ENCODE results near the gene KCNQ1. TPM values are rescaled to one million over a fixed set of nuclear protein-coding genes. Genes with fewer than 3 reads are reported as not detected.

The KCNQ1 gene
- total and polyA plus RNA-seq, 2 donors (not counting 1 experiment from before 2014, with no cell fraction given) = 21.5 to 28.8 TPM

DNA sequence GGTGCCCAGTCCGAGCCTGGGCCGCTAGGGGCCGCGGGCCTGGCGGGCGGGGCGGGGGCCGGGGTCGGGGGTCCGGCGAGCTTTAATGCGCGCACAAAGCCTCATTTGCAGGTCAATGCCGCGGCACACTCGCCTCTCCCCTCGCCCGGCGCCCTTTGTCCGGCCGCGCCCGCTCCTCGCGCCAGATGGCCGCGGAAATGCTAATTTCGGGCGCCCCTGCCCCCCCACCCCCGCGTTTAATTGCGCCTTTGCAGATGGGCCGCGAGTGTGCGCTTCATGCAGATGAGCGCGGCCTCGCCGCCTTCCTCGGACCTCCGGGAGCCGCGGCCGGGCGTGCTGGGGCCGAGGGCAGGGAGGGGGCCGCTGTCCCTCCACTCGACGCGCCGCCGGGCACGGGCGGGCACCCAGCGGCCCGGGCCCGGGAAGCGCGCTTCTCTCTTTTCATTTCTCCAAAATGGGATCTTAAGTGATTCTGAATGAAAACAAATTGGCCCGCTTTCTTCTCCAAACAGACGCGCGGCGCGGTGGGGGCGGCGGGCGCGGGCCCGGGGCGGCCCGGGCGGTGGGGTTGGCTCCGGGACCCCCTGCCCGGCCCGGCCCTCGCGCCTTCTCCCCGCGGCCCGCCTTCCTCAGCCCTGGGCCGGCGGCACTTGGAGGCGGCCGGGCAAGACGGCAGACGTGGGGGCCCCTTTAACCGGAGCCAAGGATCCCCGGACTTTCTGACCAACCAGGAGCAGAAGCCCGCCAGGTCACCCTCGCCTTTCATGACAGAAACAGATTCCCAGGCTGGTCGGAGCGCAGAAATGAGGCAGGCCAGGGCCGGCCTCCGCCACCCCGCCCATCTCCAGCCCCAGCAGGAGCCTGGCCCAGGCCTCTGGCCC lies 417.8 kb downstream of the KCNQ1 start:
- WGBS (ENCODE audit: insufficient coverage) = 14% methylated on average over 96 of the region's 96 CpGs

DNA sequence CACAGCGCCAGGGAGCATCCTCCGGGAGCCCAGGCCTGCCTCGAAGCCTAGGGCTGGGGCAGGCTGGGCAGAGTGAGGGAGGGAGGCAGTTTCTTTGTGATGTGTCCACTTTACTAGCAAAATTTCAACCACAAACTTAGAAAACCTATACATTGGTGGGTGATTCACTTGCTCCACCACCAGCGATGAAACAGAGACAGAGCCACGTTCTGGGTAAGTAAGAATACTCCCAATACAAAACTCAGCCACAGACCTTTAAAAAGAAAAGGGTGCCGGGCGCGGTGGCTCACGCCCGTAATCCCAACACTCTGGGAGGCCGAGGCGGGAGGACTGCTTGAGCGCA lies 418.4 kb downstream of the KCNQ1 start:
- POLR2A ChIA-PET = no interaction called here
- DNase-seq (no peak), ATAC-seq (ENCODE audit: low read depth) (no peak)
- intact Hi-C loops (cut with micrococcal nuclease) = no loop called here
- no peaks in the 10 kb centered on the region for H3K36me3 ChIP-seq (replicated peaks in 1 of 2; ENCODE audit: control extremely low read depth in 1 of 2, control insufficient read depth in 1 of 2, extremely low read depth in 1 of 2, insufficient read depth in 2 of 2, low read length in 1 of 2)
- no peak overlapping the region for H3K4me3 ChIP-seq (ENCODE audit: control extremely low read depth in 1 of 5, extremely low read depth in 1 of 5, insufficient read depth in 1 of 5, low read depth in 2 of 5, low read length in 4 of 5)
- no peak overlapping the region for H3K9ac ChIP-seq (ENCODE audit: low read length)
- H3K79me2 ChIP-seq (ENCODE audit: control insufficient read depth, insufficient read depth, low read length) = no peaks in the 10 kb centered on the region
- no peak overlapping the region for H3K4me2 ChIP-seq (replicated peaks; ENCODE audit: low read depth, low read length, poor library complexity, severe bottlenecking)
- peaks cover 0 to 33% (median 11%) of the 10 kb centered on the region in 4 experiments for H3K27me3 ChIP-seq (replicated peaks in 1 of 4; ENCODE audit: control extremely low read depth in 1 of 4, control insufficient read depth in 3 of 4, insufficient read depth in 4 of 4, low read length in 3 of 4)
- 90% methylated on average over 4 of the region's 13 CpGs for WGBS (ENCODE audit: insufficient coverage)
- H4K20me1 ChIP-seq (ENCODE audit: control insufficient read depth, insufficient read depth, low read length, poor library complexity, severe bottlenecking) = no peaks in the 10 kb centered on the region
- CTCF ChIA-PET = no interaction called here
- H2AFZ ChIP-seq (ENCODE audit: insufficient read depth, low read depth, low read length, poor library complexity, severe bottlenecking) = no peak overlapping the region
- TF ChIP-seq EZH2 (IDR thresholded peaks at IDR 0.05; ENCODE audit: borderline replicate concordance, insufficient read depth, low read depth, low read length, poor library complexity, severe bottlenecking) = no peak
- TF ChIP-seq, protein P1, sequence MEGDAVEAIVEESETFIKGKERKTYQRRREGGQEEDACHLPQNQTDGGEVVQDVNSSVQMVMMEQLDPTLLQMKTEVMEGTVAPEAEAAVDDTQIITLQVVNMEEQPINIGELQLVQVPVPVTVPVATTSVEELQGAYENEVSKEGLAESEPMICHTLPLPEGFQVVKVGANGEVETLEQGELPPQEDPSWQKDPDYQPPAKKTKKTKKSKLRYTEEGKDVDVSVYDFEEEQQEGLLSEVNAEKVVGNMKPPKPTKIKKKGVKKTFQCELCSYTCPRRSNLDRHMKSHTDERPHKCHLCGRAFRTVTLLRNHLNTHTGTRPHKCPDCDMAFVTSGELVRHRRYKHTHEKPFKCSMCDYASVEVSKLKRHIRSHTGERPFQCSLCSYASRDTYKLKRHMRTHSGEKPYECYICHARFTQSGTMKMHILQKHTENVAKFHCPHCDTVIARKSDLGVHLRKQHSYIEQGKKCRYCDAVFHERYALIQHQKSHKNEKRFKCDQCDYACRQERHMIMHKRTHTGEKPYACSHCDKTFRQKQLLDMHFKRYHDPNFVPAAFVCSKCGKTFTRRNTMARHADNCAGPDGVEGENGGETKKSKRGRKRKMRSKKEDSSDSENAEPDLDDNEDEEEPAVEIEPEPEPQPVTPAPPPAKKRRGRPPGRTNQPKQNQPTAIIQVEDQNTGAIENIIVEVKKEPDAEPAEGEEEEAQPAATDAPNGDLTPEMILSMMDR (IDR thresholded peaks at IDR 0.05) = no peak
- H3K9me3 ChIP-seq (ENCODE audit: control extremely low read depth in 1 of 3, control insufficient read depth in 2 of 3, insufficient read depth in 1 of 3, low read length in 2 of 3) = peaks cover 0 to 8% (median 0%) of the 10 kb centered on the region in 3 donors
- H3K4me3 Mint-ChIP-seq = no peak overlapping the region
- H3K27ac Mint-ChIP-seq = no peak overlapping the region
- H3K27ac ChIP-seq (ENCODE audit: low read length in 2 of 2) = no peak overlapping the region
- peaks cover 0 to 2% of the 10 kb centered on the region in 2 donors for H3K4me1 ChIP-seq (ENCODE audit: control insufficient read depth in 2 of 2, insufficient read depth in 2 of 2, low read length in 2 of 2)
- H3K9me3 Mint-ChIP-seq (ENCODE audit: insufficient read depth) = peaks cover 2% of the 10 kb centered on the region
- H3K27me3 Mint-ChIP-seq = peaks cover 50% of the 10 kb centered on the region
- H3K4me1 Mint-ChIP-seq = peaks cover 7% of the 10 kb centered on the region

More for the DNA sequence above, 417.8 kb downstream of the KCNQ1 start:
- H3K4me1 ChIP-seq (ENCODE audit: control insufficient read depth in 2 of 2, insufficient read depth in 2 of 2, low read length in 2 of 2) = no peaks in the 10 kb centered on the region
- DNase-seq (no peak), ATAC-seq (ENCODE audit: low read depth) (no peak)
- H3K27me3 ChIP-seq (replicated peaks in 1 of 4; ENCODE audit: control extremely low read depth in 1 of 4, control insufficient read depth in 3 of 4, insufficient read depth in 4 of 4, low read length in 3 of 4) = peaks cover 0 to 28% (median 11%) of the 10 kb centered on the region in 4 experiments
- no peak overlapping the region for H3K9ac ChIP-seq (ENCODE audit: low read length)
- no peak overlapping the region for H3K27ac ChIP-seq (ENCODE audit: low read length in 2 of 2)
- H3K27ac Mint-ChIP-seq = no peak overlapping the region
- ChIA-PET CTCF (no interaction called here), POLR2A (no interaction called here)
- H3K9me3 Mint-ChIP-seq (ENCODE audit: insufficient read depth) = peaks cover 2% of the 10 kb centered on the region
- intact Hi-C loops (cut with micrococcal nuclease) = no loop called here
- no peak overlapping the region for H3K4me3 Mint-ChIP-seq
- H3K4me1 Mint-ChIP-seq = peaks cover 4% of the 10 kb centered on the region
- H3K36me3 ChIP-seq (replicated peaks in 1 of 2; ENCODE audit: control extremely low read depth in 1 of 2, control insufficient read depth in 1 of 2, extremely low read depth in 1 of 2, insufficient read depth in 2 of 2, low read length in 1 of 2) = no peaks in the 10 kb centered on the region
- no peak overlapping the region for H3K4me2 ChIP-seq (replicated peaks; ENCODE audit: low read depth, low read length, poor library complexity, severe bottlenecking)
- H2AFZ ChIP-seq (ENCODE audit: insufficient read depth, low read depth, low read length, poor library complexity, severe bottlenecking) = no peak overlapping the region
- no peak for TF ChIP-seq EZH2 (IDR thresholded peaks at IDR 0.05; ENCODE audit: borderline replicate concordance, insufficient read depth, low read depth, low read length, poor library complexity, severe bottlenecking)
- TF ChIP-seq, protein P1 (IDR thresholded peaks at IDR 0.05) = no peak
- H3K27me3 Mint-ChIP-seq = peaks cover 49% of the 10 kb centered on the region
- peaks cover 0 to 8% (median 0%) of the 10 kb centered on the region in 3 donors for H3K9me3 ChIP-seq (ENCODE audit: control extremely low read depth in 1 of 3, control insufficient read depth in 2 of 3, insufficient read depth in 1 of 3, low read length in 2 of 3)
- no peaks in the 10 kb centered on the region for H4K20me1 ChIP-seq (ENCODE audit: control insufficient read depth, insufficient read depth, low read length, poor library complexity, severe bottlenecking)
- no peak overlapping the region for H3K4me3 ChIP-seq (ENCODE audit: control extremely low read depth in 1 of 5, extremely low read depth in 1 of 5, insufficient read depth in 1 of 5, low read depth in 2 of 5, low read length in 4 of 5)
- no peaks in the 10 kb centered on the region for H3K79me2 ChIP-seq (ENCODE audit: control insufficient read depth, insufficient read depth, low read length)

Data from B cell (primary cell).